GF-D8 (cell line): ENCODE data around the gene FSIP1.

Experiments
- DNase-seq: peaks from one replicate; lab custom pipeline; 2025; lab: John Stamatoyannopoulos, UW

The FSIP1 gene

GRCh38 chr15:39756806-39757522 is 25.7 kb downstream of the FSIP1 start:
- DNase-seq = no peak

- DNase-seq = no peak
Measured at GRCh38 chr15:39752991-39753390, 29.6 kb downstream of the FSIP1 start.

- DNase-seq = no peak
Measured at GRCh38 chr15:39752246-39752645, 30.4 kb downstream of the FSIP1 start.

GRCh38 chr15:39748276-39748675 is 34.4 kb downstream of the FSIP1 start:
- DNase-seq = no peak

- no peak for DNase-seq
Measured at GRCh38 chr15:39747326-39747725, 35.3 kb downstream of the FSIP1 start.

- no peak for DNase-seq
Measured at GRCh38 chr15:39746714-39747276, 35.8 kb downstream of the FSIP1 start.

- no peak for DNase-seq
Measured at GRCh38 chr15:39746176-39746575, 36.5 kb downstream of the FSIP1 start.

GRCh38 chr15:39745415-39745814 is 37.2 kb downstream of the FSIP1 start:
- DNase-seq = no peak

- DNase-seq = no peak
Measured at GRCh38 chr15:39744334-39745103, 38.1 kb downstream of the FSIP1 start.

- DNase-seq = no peak
Measured at GRCh38 chr15:39743611-39744010, 39.0 kb downstream of the FSIP1 start.

- no peak for DNase-seq
Measured at GRCh38 chr15:39741258-39741657, 41.4 kb downstream of the FSIP1 start.

- no peak for DNase-seq
Measured at GRCh38 chr15:39738998-39739397, 43.6 kb downstream of the FSIP1 start.

- DNase-seq = no peak
Measured at GRCh38 chr15:39737196-39737550, 45.5 kb downstream of the FSIP1 start.

- no peak for DNase-seq
Measured at GRCh38 chr15:39736412-39737195, 46.0 kb downstream of the FSIP1 start.

GRCh38 chr15:39735120-39735717 is 47.4 kb downstream of the FSIP1 start:
- DNase-seq = no peak

GRCh38 chr15:39731266-39731665 is 51.4 kb downstream of the FSIP1 start:
- no peak for DNase-seq

GRCh38 chr15:39730552-39730951 is 52.1 kb downstream of the FSIP1 start:
- no peak for DNase-seq

- DNase-seq = no peak
Measured at GRCh38 chr15:39729500-39729899, 53.1 kb downstream of the FSIP1 start.

GRCh38 chr15:39728845-39729244 is 53.8 kb downstream of the FSIP1 start:
- no peak for DNase-seq

- no peak for DNase-seq
Measured at GRCh38 chr15:39721893-39722292, 60.7 kb downstream of the FSIP1 start.

GRCh38 chr15:39720621-39721611 is 61.7 kb downstream of the FSIP1 start:
- DNase-seq = no peak
